SK-N-SH (cell line): ENCODE measurements around the gene ZNF20. TPM values are rescaled to one million over a fixed set of nuclear protein-coding genes. Genes with fewer than 3 reads are reported as not detected.

Experiments used
- CTCF ChIA-PET: fragments of 300-600, 350-600 bp; formaldehyde crosslinking; extraction: SDS; loops from one replicate; lab custom pipeline; 2021; lab: Yijun Ruan, JAX
- POLR2A ChIA-PET: fragments of 350-600 bp; sonication (Branson Sonifier 250); formaldehyde crosslinking; extraction: SDS; loops from one replicate; lab custom pipeline; 2020; ENCODE audit warnings: antibody characterized with exemption, inconsistent platforms; lab: Yijun Ruan, JAX
- DNase-seq: peaks from one replicate; pipeline ENCODE4 v3.0.0; 2012
- H2AFZ ChIP-seq: fragments of 200-600 bp; sonication (generic); 2 replicates; pipeline ENCODE4 v1.8.1; 2016; ENCODE audit warnings: antibody characterized with exemption, mild to moderate bottlenecking, low read depth
- H3F3A ChIP-seq: fragments of 200-600 bp; sonication (generic); replicated peaks from 2 replicates; pipeline ENCODE3; 2016; ENCODE audit warnings: antibody characterized with exemption, mild to moderate bottlenecking; ENCODE audit not compliant: insufficient read depth
- H3K27ac ChIP-seq, 2 experiments: fragments of 200-500 bp in 1 of 2; fragments of 200-600 bp in 1 of 2; sonication (Bioruptor generic) in 1 of 2; sonication (generic), shearing (Covaris generic) in 1 of 2; 2 replicates each; pipeline versions ENCODE4 v1.5.1 to v1.6.1; 2014 to 2016; ENCODE audit warnings: low read depth in 2 of 2, inconsistent platforms in 1 of 2, low read length in 1 of 2, mild to moderate bottlenecking in 1 of 2, mixed read lengths in 1 of 2
- H3K27me3 ChIP-seq: fragments of 200-600 bp; sonication (generic), shearing (Covaris generic); 2 replicates; pipeline ENCODE4 v1.6.1; 2016; ENCODE audit warnings: mixed run types; ENCODE audit not compliant: insufficient read depth
- H3K36me3 ChIP-seq, 2 experiments: fragments of 200-500 bp in 1 of 2; fragments of 200-600 bp in 1 of 2; sonication (Bioruptor generic) in 1 of 2; sonication (generic) in 1 of 2; replicated peaks in 1 of 2; 2 replicates each; pipeline versions ENCODE3 to v1.5.1; 2014 to 2016; ENCODE audit warnings: low read length in 1 of 2, mild to moderate bottlenecking in 1 of 2; ENCODE audit not compliant: insufficient read depth in 2 of 2, control insufficient read depth in 1 of 2
- H3K4me1 ChIP-seq, 2 experiments: fragments of 200-500 bp in 1 of 2; fragments of 200-600 bp in 1 of 2; sonication (Bioruptor generic) in 1 of 2; sonication (generic), shearing (Covaris generic) in 1 of 2; 2 replicates each; pipeline versions ENCODE4 v1.5.1 to v1.6.1; 2014 to 2016; ENCODE audit warnings: low read depth in 1 of 2, low read length in 1 of 2, mixed run types in 1 of 2; ENCODE audit not compliant: insufficient read depth in 2 of 2, control insufficient read depth in 1 of 2
- H3K4me2 ChIP-seq: fragments of 200-600 bp; sonication (generic), shearing (Covaris generic); 2 replicates; pipeline ENCODE4 v1.6.1; 2017; ENCODE audit warnings: mixed run types
- H3K4me3 ChIP-seq, 2 experiments: fragments of 200-500 bp in 1 of 2; fragments of 200-600 bp in 1 of 2; sonication (Bioruptor generic) in 1 of 2; sonication (generic), shearing (Covaris generic) in 1 of 2; 2 replicates each; pipeline versions ENCODE4 v1.5.1 to v1.8.1; 2014 to 2016; ENCODE audit warnings: low read depth in 2 of 2, inconsistent platforms in 1 of 2, low read length in 1 of 2, mild to moderate bottlenecking in 1 of 2, mixed read lengths in 1 of 2, moderate library complexity in 1 of 2
- H3K79me2 ChIP-seq: fragments of 200-600 bp; sonication (generic); 2 replicates; pipeline ENCODE4 v1.8.1; 2017; ENCODE audit warnings: mild to moderate bottlenecking; ENCODE audit not compliant: insufficient read depth
- H3K9ac ChIP-seq: fragments of 200-600 bp; sonication (generic); 2 replicates; pipeline ENCODE4 v1.6.1; 2017; ENCODE audit warnings: mixed run types
- H3K9me2 ChIP-seq: fragments of 200-600 bp; sonication (generic); 2 replicates; pipeline ENCODE4 v1.6.1; 2017; ENCODE audit warnings: mixed run types
- H3K9me3 ChIP-seq: fragments of 200-600 bp; sonication (generic); 2 replicates; pipeline ENCODE4 v1.6.1; 2017; ENCODE audit warnings: mixed run types, mild to moderate bottlenecking, moderate library complexity
- H4K20me1 ChIP-seq: fragments of 200-600 bp; sonication (generic); 2 replicates; pipeline ENCODE4 v1.6.1; 2017; ENCODE audit warnings: mild to moderate bottlenecking, mixed run types; ENCODE audit not compliant: insufficient read depth
- CHD2 ChIP-seq: fragments of 150-350 bp; IDR thresholded peaks from 2 replicates; pipeline ENCODE4 v1.6.1; 2018; ENCODE audit warnings: low read length; ENCODE audit not compliant: partially characterized antibody
- FOXM1 ChIP-seq: IDR thresholded peaks from 2 replicates; pipeline ENCODE4 v1.4.0; 2012; ENCODE audit warnings: low read depth, mild to moderate bottlenecking
- GATA2 ChIP-seq: sonication (generic); formaldehyde crosslinking; IDR thresholded peaks from 2 replicates; pipeline ENCODE4 v1.5.0; 2020; ENCODE audit warnings: mild to moderate bottlenecking, missing genetic modification reagents
- IRF3 ChIP-seq: fragments of 150-350 bp; IDR thresholded peaks from 2 replicates; pipeline ENCODE4 v1.6.1; 2016; ENCODE audit warnings: mild to moderate bottlenecking, low read depth, low read length
- MAX ChIP-seq: IDR thresholded peaks from 2 replicates; pipeline ENCODE4 v1.4.0; 2012; ENCODE audit warnings: low read depth
- MEF2A ChIP-seq: IDR thresholded peaks from 2 replicates; pipeline ENCODE4 v1.4.0; 2012; ENCODE audit warnings: low read depth, borderline replicate concordance
- NFIC ChIP-seq: IDR thresholded peaks from 2 replicates; pipeline ENCODE4 v1.4.0; 2012; ENCODE audit warnings: borderline replicate concordance
- POLR2AphosphoS5 ChIP-seq: IDR thresholded peaks from 2 replicates; pipeline ENCODE4 v1.6.1; 2012; ENCODE audit warnings: low read depth, low read length
- RCOR1 ChIP-seq: fragments of 150-350 bp; IDR thresholded peaks from 2 replicates; pipeline ENCODE4 v1.6.1; 2017; ENCODE audit warnings: antibody characterized with exemption, low read length
- REST ChIP-seq: IDR thresholded peaks from 2 replicates; pipeline ENCODE4 v1.6.1; 2012; ENCODE audit warnings: mild to moderate bottlenecking, low read depth, low read length, moderate library complexity
- RFX5 ChIP-seq: IDR thresholded peaks from 2 replicates; pipeline ENCODE4 v1.6.1; 2012; ENCODE audit warnings: mild to moderate bottlenecking, improper control_type of control experiment, low read length
- RXRA ChIP-seq: IDR thresholded peaks from 2 replicates; pipeline ENCODE4 v1.4.0; 2012; ENCODE audit warnings: low read depth, mild to moderate bottlenecking, borderline replicate concordance
- SMC3 ChIP-seq: IDR thresholded peaks from 2 replicates; pipeline ENCODE4 v1.6.1; 2012; ENCODE audit warnings: low read depth, low read length, improper control_type of control experiment
- TAF1 ChIP-seq: IDR thresholded peaks from 2 replicates; pipeline ENCODE4 v1.6.1; 2012; ENCODE audit warnings: low read depth, mild to moderate bottlenecking, low read length, moderate library complexity, borderline replicate concordance
- TCF12 ChIP-seq: IDR thresholded peaks from 2 replicates; pipeline ENCODE4 v1.4.0; 2012
- USF1 ChIP-seq: IDR thresholded peaks from 2 replicates; pipeline ENCODE4 v1.4.0; 2012; ENCODE audit warnings: low read depth, borderline replicate concordance
- YY1 ChIP-seq: IDR thresholded peaks from 2 replicates; pipeline ENCODE4 v1.4.0; 2012; ENCODE audit warnings: low read depth, mild to moderate bottlenecking
- WGBS: methylation state at CpG from one replicate; pipeline ENCODE4 v1.1.6; 2017; ENCODE audit warnings: low lambda C conversion rate; 5-methylcytosine and 5-hydroxymethylcytosine counted together
- polyA plus RNA-seq, 3 experiments: library from polyadenylated mRNA; depleted of rRNA; stranded (reverse); fragments of >200 nt; gene quantifications; 2 replicates each; pipeline ENCODE4 v1.2.3, GENCODE V29; 2012
- TF ChIP-seq, protein P1 (sequence below): IDR thresholded peaks from 2 replicates; pipeline ENCODE4 v1.4.0; 2012; ENCODE audit warnings: low read depth, borderline replicate concordance

Gene ZNF20
- polyA plus RNA-seq, 1 of the 3 experiments (the other 2 are of a cell fraction), result 1.8 TPM

DNA sequence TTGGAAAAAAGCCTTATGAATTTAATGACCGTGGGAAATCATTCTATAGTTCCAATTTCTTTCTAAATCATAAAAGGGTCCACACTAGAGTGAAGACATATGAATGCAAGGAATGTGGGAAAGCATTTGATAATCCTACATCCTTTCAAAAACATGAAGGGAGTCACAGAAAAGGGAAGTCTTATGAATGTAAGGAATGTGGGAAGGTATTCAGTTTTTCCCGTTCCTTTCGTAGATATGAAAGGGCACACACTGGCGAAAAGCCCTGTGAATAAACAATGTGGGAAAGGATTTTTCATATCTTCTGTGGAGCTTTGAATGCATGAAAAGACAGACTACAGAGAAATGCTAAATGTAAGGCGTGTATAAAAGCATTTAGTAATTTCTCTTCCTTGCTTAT lies 27.0 kb downstream of the ZNF20 start:
- Histone ChIP-seq H3K4me2 (no peak overlapping the region), H2AFZ (no peak overlapping the region), H4K20me1 (no peaks in the 10 kb centered on the region), H3K27ac (no peak overlapping the region), H3K79me2 (no peaks in the 10 kb centered on the region), H3K4me1 (no peaks in the 10 kb centered on the region), H3K27me3 (no peaks in the 10 kb centered on the region), H3K36me3 (no peaks in the 10 kb centered on the region), H3K9ac (no peak overlapping the region)
- WGBS, result 19% methylated on average over 5 of the region's 5 CpGs
- no peak for DNase-seq
- TF ChIP-seq, protein P1, sequence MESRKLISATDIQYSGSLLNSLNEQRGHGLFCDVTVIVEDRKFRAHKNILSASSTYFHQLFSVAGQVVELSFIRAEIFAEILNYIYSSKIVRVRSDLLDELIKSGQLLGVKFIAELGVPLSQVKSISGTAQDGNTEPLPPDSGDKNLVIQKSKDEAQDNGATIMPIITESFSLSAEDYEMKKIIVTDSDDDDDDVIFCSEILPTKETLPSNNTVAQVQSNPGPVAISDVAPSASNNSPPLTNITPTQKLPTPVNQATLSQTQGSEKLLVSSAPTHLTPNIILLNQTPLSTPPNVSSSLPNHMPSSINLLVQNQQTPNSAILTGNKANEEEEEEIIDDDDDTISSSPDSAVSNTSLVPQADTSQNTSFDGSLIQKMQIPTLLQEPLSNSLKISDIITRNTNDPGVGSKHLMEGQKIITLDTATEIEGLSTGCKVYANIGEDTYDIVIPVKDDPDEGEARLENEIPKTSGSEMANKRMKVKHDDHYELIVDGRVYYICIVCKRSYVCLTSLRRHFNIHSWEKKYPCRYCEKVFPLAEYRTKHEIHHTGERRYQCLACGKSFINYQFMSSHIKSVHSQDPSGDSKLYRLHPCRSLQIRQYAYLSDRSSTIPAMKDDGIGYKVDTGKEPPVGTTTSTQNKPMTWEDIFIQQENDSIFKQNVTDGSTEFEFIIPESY, result no peak
- TF ChIP-seq REST (no peak), POLR2AphosphoS5 (no peak), IRF3 (no peak), TCF12 (no peak), YY1 (no peak), MAX (no peak), RFX5 (no peak), GATA2 (no peak), SMC3 (no peak), CHD2 (no peak), FOXM1 (no peak), TAF1 (no peak), RCOR1 (no peak), USF1 (no peak), MEF2A (no peak), RXRA (no peak), NFIC (no peak)
- TF ChIP-seq, all 33 proteins: peak for 0
- H3K4me3 ChIP-seq, result no peak overlapping the region
- H3K9me3 ChIP-seq, result no peaks in the 10 kb centered on the region
- H3F3A ChIP-seq, result no peaks in the 10 kb centered on the region
- POLR2A ChIA-PET, result no interaction called here
- no peaks in the 10 kb centered on the region for H3K9me2 ChIP-seq
- CTCF ChIA-PET, result interaction anchor here (1.4 to 2.3 kb wide), 2 partner anchors 13 to 14 kb away, joined by 3 to 6 read pairs; no protein-coding TSS in a partner anchor
